Esophagus squamous epithelium (tissue), 4 donors: ENCODE data around the gene LCOR.

ENCODE experiments used
- POLR2A ChIP-seq, 4 donors: fragments of 450-650 bp; IDR thresholded peaks; one replicate each; pipeline ENCODE4 v1.6.1; 2017; ENCODE audit warnings: antibody characterized with exemption in 4 of 4, mild to moderate bottlenecking in 4 of 4, moderate library complexity in 3 of 4
- TF ChIP-seq, protein P1 (sequence below), 6 experiments: fragments of 450-650 bp in 4 of 6; fragments of 200-600 bp in 2 of 6; sonication (generic) in 2 of 6; IDR thresholded peaks; one replicate each; pipeline ENCODE4 v1.5.1; 2016 to 2019; ENCODE audit warnings: antibody characterized with exemption in 6 of 6, mild to moderate bottlenecking in 4 of 6, moderate library complexity in 4 of 6

DNA sequence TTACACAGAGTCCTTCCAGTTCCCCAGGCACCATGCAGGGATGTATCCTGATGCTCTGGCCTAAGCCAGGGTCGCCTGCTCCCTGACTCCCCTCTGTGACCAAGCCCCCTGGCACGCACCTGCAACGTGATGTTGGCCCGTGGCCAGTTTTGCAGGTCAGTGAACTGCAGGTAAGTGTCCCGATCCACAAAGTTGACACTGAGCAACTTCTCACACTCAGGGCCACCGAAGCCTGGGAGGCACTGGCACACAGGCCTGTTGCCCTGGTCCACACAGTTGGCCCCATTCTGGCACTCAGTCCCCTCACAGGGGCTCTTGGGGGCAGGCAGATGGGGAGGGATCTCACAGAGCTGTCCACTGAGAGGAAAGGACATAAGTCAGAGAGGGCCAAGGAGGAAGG lies 174.3 kb downstream of the LCOR start:
- TF ChIP-seq, protein P1, sequence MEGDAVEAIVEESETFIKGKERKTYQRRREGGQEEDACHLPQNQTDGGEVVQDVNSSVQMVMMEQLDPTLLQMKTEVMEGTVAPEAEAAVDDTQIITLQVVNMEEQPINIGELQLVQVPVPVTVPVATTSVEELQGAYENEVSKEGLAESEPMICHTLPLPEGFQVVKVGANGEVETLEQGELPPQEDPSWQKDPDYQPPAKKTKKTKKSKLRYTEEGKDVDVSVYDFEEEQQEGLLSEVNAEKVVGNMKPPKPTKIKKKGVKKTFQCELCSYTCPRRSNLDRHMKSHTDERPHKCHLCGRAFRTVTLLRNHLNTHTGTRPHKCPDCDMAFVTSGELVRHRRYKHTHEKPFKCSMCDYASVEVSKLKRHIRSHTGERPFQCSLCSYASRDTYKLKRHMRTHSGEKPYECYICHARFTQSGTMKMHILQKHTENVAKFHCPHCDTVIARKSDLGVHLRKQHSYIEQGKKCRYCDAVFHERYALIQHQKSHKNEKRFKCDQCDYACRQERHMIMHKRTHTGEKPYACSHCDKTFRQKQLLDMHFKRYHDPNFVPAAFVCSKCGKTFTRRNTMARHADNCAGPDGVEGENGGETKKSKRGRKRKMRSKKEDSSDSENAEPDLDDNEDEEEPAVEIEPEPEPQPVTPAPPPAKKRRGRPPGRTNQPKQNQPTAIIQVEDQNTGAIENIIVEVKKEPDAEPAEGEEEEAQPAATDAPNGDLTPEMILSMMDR (IDR thresholded peaks at IDR 0.05) = no peak
- no peak for TF ChIP-seq POLR2A (IDR thresholded peaks at IDR 0.05)
